ENCODE results near the gene NFKBIA.

DNA sequence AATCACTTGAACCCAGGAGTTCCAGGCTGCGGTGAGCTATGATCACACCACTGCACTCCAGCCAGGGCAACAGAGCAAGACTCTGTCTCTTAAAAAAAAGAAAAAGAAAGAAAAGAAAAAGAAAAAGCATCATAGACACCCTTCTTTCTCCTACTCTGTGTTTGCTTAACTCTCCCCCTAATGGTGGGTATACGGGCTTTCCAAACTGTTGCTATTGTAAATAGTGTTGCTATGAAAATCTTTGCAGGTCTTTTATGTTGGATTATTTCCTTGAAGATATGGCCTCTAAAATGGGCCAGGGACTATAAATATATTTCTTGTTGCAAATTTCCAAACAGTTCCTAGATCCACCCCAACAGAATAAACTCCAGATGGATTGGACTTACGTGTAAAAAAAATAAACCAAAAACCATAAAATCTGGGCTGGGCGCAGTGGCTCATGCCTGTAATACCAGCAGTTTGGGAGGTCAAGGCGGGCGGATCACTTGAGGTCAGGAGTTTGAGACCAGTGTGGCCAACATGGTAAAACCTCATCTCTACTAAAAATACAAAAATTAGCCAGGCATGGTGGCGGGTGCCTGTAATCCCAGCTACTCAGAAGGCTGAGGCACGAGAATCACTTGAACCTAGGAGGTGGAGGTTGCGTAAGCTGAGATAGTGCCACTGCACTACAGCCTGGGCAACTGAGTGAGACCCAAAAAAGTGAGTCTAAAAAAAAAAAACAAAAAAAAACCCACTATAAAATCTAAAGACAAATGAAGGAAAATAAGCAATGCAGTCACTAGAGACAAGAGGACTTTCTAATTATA, 25.9 kb downstream of the NFKBIA start:
- TF ChIP-seq, protein P1, sequence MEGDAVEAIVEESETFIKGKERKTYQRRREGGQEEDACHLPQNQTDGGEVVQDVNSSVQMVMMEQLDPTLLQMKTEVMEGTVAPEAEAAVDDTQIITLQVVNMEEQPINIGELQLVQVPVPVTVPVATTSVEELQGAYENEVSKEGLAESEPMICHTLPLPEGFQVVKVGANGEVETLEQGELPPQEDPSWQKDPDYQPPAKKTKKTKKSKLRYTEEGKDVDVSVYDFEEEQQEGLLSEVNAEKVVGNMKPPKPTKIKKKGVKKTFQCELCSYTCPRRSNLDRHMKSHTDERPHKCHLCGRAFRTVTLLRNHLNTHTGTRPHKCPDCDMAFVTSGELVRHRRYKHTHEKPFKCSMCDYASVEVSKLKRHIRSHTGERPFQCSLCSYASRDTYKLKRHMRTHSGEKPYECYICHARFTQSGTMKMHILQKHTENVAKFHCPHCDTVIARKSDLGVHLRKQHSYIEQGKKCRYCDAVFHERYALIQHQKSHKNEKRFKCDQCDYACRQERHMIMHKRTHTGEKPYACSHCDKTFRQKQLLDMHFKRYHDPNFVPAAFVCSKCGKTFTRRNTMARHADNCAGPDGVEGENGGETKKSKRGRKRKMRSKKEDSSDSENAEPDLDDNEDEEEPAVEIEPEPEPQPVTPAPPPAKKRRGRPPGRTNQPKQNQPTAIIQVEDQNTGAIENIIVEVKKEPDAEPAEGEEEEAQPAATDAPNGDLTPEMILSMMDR (IDR thresholded peaks at IDR 0.05; ENCODE audit: low read depth, low read length), result no peak
- no peak for TF ChIP-seq EZH2phosphoT487 (IDR thresholded peaks at IDR 0.05; ENCODE audit: low read depth)

All from OCI-LY3 (cell line).